ENCODE data around the gene PTPRN2.
"Not testable (repeated sequence)": the region's sequence is repeated elsewhere in the genome, so short reads cannot be mapped to it uniquely, and the experiment has no call there.

Gene PTPRN2

GRCh38 chr7:158409816-158410330, 177.8 kb downstream of the PTPRN2 start:
- H3K27ac ChIP-seq: no peak overlapping the region
- TF ChIP-seq CTCF (IDR thresholded peaks at IDR 0.05): no peak
- no peak overlapping the region for H3K4me3 ChIP-seq
- no peak for DNase-seq (ENCODE audit: low spot score)

GRCh38 chr7:158409120-158409519, 178.5 kb downstream of the PTPRN2 start:
- Histone ChIP-seq H3K27ac (no peak overlapping the region), H3K4me3 (no peak overlapping the region)
- DNase-seq (ENCODE audit: low spot score): no peak
- no peak for TF ChIP-seq CTCF (IDR thresholded peaks at IDR 0.05)

- no peak for TF ChIP-seq CTCF (IDR thresholded peaks at IDR 0.05)
- no peak overlapping the region for H3K4me3 ChIP-seq
- H3K27ac ChIP-seq: no peak overlapping the region
- no peak for DNase-seq (ENCODE audit: low spot score)
Observed at GRCh38 chr7:158408318-158408920, 179.2 kb downstream of the PTPRN2 start.

- Histone ChIP-seq H3K27ac (no peak overlapping the region), H3K4me3 (no peak overlapping the region)
- DNase-seq (ENCODE audit: low spot score): no peak
- TF ChIP-seq CTCF (IDR thresholded peaks at IDR 0.05): no peak
Observed at GRCh38 chr7:158407581-158408317, 179.9 kb downstream of the PTPRN2 start.

- TF ChIP-seq CTCF (IDR thresholded peaks at IDR 0.05): no peak
- Histone ChIP-seq H3K4me3 (no peak overlapping the region), H3K27ac (no peak overlapping the region)
- DNase-seq (ENCODE audit: low spot score): no peak
Observed at GRCh38 chr7:158406801-158407200, 180.8 kb downstream of the PTPRN2 start.

- Histone ChIP-seq H3K4me3 (no peak overlapping the region), H3K27ac (no peak overlapping the region)
- no peak for TF ChIP-seq CTCF (IDR thresholded peaks at IDR 0.05)
- no peak for DNase-seq (ENCODE audit: low spot score)
Observed at GRCh38 chr7:158406364-158406763, 181.3 kb downstream of the PTPRN2 start.

- H3K27ac ChIP-seq; H3K4me3 ChIP-seq; DNase-seq (ENCODE audit: low spot score): not testable (repeated sequence)
Observed at GRCh38 chr7:158405771-158406170, 181.9 kb downstream of the PTPRN2 start.
